ENCODE results near the gene HJURP. TPM values are rescaled to one million over a fixed set of nuclear protein-coding genes. Genes with fewer than 3 reads are reported as not detected.

HJURP gene
- total RNA-seq, 6 experiments from 2014 or later = 16.8 to 33.6 (median 32.4) TPM

DNA sequence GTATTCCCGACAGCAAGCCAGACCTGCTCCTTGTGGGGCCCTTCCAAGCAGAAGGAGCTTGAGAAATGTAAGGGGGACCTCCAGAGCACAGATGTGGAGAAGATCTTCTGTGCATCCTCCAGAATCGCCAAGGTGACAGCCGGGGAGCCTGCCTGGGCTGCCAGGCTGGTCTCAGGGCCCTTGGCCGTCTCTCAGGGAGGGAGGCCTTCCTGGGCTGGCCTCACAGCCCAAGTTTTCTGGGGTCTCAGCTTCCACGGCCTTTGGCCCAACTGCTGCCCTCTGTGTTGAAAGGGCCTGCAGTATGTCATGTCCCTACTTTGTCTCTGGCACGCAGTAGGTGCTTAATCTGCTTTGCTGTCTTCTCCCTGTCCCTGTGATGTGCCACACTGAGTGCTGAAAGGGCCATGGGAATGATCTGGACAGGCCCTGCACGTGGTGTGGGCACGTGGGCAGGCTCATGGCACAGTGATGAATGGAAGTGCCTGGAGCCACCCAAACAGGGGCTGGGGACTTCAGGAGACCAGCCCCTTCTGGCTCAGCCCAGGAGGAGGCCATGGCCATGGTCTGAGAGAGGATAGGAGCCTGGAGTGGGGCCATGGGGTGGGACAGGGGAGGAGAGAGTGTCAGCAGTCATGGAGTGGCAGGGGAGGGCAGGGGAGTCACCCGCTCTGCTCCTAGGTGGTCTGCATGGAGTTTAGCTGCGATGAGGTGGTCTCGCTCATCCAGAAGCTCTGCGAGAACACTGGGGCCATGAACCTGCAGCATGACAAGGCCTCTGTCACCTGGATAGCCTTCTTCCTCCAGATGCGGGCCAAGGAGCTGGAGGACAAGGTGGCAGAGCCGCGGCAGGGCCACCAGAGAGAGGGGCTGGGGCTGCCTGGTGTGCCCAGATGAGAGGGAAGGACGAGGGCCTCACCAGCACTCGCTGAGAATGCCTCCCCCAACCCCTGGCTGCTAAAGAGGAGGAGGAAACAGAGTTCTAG, 35.4 kb downstream of the HJURP start:
- no peaks in the 10 kb centered on the region for H3K4me1 Mint-ChIP-seq (ENCODE audit: low read depth)

DNA sequence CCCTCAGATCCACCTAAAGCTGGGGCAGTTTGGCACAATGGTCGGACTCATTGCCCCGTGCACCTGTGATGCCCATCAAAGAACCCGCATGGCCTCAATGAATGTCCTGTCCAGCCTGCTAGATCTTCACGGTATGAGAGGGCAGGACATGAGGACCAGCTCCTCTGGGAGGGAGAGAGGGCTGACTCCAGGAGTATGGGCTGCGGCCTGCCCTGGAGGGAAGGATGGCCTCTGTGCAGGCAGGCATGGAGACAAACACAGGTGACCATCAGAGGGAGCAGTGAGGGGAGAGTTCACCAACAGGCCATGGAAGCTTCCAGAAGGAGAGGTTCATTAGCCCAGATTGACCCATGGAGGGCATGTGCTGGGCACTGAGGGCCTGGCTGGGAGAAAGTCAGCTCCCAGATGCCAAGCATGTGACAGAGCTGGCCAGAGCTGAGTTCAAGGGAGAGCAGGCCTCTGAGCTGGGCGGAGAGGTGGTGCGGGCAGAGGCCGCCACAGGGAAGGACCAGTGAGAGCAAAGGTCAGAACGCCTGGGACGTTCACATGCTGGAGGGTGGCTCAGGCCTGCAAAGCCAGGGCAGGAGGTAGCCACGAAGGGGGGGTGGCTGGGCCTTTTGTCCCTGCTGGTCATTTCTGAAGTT, 36.2 kb downstream of the HJURP start:
- no peak for DNase-seq
- no peak overlapping the region for H3K27ac Mint-ChIP-seq
- H3K4me3 Mint-ChIP-seq = no peak overlapping the region
- TF ChIP-seq, protein P1, sequence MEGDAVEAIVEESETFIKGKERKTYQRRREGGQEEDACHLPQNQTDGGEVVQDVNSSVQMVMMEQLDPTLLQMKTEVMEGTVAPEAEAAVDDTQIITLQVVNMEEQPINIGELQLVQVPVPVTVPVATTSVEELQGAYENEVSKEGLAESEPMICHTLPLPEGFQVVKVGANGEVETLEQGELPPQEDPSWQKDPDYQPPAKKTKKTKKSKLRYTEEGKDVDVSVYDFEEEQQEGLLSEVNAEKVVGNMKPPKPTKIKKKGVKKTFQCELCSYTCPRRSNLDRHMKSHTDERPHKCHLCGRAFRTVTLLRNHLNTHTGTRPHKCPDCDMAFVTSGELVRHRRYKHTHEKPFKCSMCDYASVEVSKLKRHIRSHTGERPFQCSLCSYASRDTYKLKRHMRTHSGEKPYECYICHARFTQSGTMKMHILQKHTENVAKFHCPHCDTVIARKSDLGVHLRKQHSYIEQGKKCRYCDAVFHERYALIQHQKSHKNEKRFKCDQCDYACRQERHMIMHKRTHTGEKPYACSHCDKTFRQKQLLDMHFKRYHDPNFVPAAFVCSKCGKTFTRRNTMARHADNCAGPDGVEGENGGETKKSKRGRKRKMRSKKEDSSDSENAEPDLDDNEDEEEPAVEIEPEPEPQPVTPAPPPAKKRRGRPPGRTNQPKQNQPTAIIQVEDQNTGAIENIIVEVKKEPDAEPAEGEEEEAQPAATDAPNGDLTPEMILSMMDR (IDR thresholded peaks at IDR 0.05) = no peak
- H3K36me3 Mint-ChIP-seq (ENCODE audit: low read depth) = no peaks in the 10 kb centered on the region
- no peaks in the 10 kb centered on the region for H3K9me3 Mint-ChIP-seq
- peaks cover 22% of the 10 kb centered on the region for H3K27me3 Mint-ChIP-seq (ENCODE audit: insufficient read depth)
- H3K4me1 Mint-ChIP-seq (ENCODE audit: low read depth) = no peaks in the 10 kb centered on the region

More for the DNA sequence above, 35.4 kb downstream of the HJURP start:
- no peak overlapping the region for H3K27ac Mint-ChIP-seq
- peaks cover 23% of the 10 kb centered on the region for H3K27me3 Mint-ChIP-seq (ENCODE audit: insufficient read depth)
- DNase-seq = no peak
- H3K4me3 Mint-ChIP-seq = no peak overlapping the region
- no peaks in the 10 kb centered on the region for H3K9me3 Mint-ChIP-seq
- no peaks in the 10 kb centered on the region for H3K36me3 Mint-ChIP-seq (ENCODE audit: low read depth)
- TF ChIP-seq, protein P1 (IDR thresholded peaks at IDR 0.05) = no peak

DNA sequence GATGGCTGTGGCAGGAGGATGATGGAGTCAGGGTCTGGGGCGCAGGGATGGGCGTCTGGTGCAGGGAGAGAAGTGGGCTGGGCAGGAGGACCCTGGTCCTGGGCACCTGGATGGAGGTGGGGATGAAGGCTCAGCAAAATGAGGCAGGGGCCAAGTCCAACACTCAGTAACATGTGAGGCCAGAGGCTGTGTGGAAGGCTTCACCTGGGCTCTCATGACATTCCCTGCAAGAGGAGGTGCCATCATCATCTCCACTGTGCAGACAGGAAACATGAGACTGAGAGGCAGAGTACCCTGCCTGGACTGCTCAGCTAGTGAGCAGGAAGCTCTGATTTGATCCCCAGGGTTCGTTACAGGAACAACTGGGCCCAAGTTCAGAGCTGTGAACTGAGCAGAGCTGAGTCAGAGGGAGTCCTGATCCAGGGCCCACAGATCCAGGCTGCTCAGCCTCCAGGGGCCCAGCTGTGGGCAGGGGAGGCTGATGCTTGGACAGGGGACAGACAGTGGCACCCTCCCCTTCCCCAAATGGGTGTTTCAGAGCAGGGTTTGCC, 36.9 kb downstream of the HJURP start:
- Mint-ChIP-seq H3K4me1 (ENCODE audit: low read depth) (no peaks in the 10 kb centered on the region), H3K4me3 (no peak overlapping the region), H3K27ac (no peak overlapping the region), H3K9me3 (no peaks in the 10 kb centered on the region), H3K27me3 (ENCODE audit: insufficient read depth) (peaks cover 20% of the 10 kb centered on the region), H3K36me3 (ENCODE audit: low read depth) (no peaks in the 10 kb centered on the region)
- TF ChIP-seq, protein P1 (IDR thresholded peaks at IDR 0.05) = no peak
- no peak for DNase-seq

DNA sequence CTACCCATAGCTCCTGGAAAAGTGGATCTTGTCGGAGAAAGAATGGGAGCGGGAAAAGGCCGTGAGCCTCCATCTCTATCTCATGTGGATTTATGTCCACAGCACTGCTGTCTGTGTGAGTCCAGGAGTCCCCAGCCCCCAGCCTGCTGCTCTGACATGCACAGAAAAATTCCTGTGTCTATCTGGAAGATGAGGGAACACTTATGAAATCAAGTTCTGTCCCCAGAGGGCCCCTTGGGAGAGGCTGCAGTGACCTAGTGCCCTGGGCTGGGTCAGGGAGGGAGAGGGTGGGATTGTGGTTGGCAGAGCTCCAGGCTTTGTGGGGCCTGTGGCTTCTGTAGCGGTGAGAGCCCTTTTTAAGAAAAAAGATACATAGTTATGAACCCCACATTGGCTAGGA, 37.6 kb downstream of the HJURP start:
- Mint-ChIP-seq H3K4me1 (ENCODE audit: low read depth) (no peaks in the 10 kb centered on the region), H3K27ac (no peak overlapping the region), H3K36me3 (ENCODE audit: low read depth) (no peaks in the 10 kb centered on the region), H3K9me3 (no peaks in the 10 kb centered on the region), H3K4me3 (no peak overlapping the region), H3K27me3 (ENCODE audit: insufficient read depth) (peaks cover 20% of the 10 kb centered on the region)
- no peak for DNase-seq
- TF ChIP-seq, protein P1 (IDR thresholded peaks at IDR 0.05) = no peak

DNA sequence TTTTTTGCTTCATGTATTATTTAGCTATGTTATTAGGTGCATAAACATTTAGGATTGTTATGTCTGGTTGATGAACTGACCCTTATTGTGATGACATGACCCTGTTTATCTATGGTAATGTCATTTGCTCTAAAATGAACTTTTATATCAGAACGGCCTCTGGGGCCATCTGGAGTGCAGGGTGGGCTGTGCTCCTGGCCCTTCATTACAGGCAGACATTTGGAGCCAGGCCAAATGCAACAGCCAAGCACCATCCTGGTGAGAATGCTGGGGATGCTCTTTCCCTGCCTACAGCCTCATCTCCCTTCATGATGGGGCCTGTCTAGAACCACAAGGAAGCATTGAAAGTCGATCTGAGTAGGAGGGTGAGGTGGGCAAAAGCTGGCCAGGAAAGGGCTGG, 38.0 kb downstream of the HJURP start:
- TF ChIP-seq, protein P1 (IDR thresholded peaks at IDR 0.05) = no peak
- DNase-seq = no peak
- Mint-ChIP-seq H3K4me1 (ENCODE audit: low read depth) (no peaks in the 10 kb centered on the region), H3K4me3 (no peak overlapping the region), H3K36me3 (ENCODE audit: low read depth) (no peaks in the 10 kb centered on the region), H3K27me3 (ENCODE audit: insufficient read depth) (peaks cover 18% of the 10 kb centered on the region), H3K27ac (no peak overlapping the region), H3K9me3 (no peaks in the 10 kb centered on the region)

Data from HFFc6 (cell line).